ENCODE results near the gene PDE3A.

The PDE3A gene

DNA sequence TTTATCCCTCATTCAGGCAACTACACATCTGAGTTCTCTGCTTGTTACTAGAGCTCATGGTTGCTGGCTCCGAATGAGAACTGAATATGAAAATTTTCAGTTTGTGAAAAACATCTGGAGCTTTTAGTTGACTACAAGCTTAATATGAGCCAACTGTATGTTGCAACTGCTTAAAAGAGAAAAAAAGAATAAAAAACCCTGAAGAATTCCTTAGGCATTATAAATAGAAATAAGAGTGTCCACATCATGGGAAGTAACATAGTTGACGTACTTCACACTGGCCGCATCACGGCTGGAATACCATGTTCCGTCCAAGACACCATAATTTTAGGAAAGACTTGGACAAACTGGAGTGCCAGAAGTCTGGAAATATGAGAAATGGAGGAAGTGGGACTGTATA, 57.9 kb downstream of the PDE3A start:
- no peak for DNase-seq

DNA sequence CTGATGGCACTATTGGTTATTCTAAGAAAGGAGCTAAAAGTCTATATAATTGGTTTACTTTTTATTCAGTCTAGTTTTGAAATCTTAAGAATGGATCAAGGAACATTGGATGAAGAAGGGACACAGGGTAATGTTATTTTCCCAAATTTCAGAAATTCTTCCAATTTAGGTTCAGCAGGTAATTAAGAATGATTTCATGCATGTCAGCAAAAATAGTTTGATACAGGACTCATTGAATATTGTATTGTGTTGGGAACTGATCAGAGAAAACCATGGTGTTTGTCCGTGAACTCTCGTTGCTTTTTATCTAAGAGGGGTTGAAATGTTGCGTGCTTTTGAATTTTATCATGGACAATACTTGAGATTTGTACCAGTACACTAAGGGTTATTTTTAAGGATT, 58.6 kb downstream of the PDE3A start:
- no peak for DNase-seq

GRCh38 chr12:20429852-20430251, 61.5 kb downstream of the PDE3A start:
- no peak for DNase-seq

DNA sequence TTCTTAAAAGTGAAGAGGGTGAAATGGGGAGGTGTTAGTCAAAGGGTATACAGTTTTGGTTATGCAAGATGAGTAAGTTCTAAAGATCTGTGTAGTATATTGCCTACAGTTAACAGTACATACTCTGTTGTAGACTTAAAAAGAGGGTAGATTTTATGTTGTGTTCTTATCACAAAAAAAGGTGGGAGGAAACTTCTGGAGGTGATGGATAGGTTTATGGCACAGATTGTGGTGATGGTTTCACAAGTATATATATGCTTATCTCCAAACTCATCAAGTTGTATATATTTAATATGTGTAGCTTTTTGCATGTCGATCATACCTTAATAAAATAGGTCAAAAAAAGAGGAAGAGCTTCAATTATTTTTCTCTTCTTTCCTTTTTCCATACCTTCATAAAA, 64.0 kb downstream of the PDE3A start:
- DNase-seq, result no peak

DNA sequence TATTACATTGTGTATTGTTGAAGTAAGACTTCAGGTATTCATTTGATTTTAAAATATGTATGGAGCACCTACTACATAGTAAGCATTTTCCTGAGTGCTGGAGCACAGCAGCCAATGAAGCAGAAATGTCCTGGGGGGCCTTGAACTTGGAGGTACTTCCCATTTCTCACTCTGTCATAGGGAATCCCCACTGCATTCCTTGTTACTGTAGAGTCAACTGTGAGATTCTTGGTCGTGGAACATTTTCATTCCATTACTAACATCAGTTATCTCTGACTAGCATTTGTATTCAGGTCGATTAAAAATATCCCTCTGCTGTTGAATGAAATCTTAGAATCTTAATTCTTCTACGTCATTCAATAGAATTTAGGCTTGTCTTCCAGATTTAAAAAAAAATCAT, 66.7 kb downstream of the PDE3A start:
- no peak for DNase-seq

DNA sequence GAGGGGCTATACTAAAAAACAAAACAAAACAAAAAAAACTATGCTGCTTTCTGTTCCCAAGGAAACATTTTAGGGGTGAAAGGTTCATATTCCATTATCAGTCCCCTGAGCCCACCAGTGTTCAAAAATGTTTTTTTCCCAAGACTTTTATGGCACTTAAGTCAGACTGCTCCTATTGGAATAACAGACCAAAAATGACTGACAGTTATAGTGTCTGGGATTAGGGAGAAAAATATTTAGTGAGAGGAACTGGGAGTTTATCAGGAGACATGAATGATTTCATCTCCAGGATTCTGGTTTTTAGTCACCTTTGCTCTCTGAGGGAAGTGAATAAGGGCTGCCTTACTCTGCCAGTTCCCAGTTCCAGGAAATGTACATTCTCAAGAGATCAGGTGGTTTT, 68.0 kb downstream of the PDE3A start:
- no peak for DNase-seq

DNA sequence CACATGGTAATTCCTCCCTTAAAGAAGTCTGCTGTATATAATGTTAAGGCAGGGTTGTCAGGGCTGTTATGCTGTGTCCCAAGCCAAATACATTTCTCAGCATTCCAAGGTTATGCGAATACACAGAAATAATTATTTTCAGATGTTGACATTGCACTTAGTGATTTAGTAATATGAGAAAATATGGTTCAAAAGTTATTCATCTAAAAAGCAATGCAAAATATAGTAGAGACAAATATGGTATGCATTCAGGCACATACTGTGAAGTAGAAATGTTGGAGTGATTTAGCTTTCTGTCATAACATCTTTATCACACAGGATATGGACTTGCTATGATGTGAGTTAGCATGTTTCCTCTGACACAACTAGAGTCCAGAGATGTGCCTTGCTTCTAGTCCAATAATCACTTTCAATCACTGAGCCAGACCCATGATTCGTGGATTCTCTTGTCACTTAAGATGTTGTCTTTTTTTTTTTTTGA, 70.0 kb downstream of the PDE3A start:
- DNase-seq, result no peak

DNA sequence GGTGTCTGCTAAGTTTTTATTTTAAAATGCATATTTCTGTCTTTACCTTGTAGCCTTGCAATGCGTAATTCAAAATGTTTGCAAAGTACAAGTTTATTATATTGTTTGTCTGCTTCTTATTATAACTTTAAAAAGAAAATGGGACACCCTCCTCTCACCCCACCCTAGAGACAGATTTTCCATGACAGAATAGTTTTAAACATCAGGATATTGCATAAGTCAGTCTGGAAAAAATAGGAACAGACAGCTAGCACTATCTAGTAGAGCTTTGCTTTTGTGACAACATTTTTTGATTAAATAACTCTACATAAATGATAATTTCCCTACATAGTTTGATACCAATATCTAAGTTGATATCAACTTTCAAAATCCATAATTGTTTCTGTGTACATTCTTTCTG, 71.3 kb downstream of the PDE3A start:
- DNase-seq, result no peak

- DNase-seq, result no peak
These were observed 72.1 kb downstream of the PDE3A start for GRCh38 chr12:20440408-20440807.

GRCh38 chr12:20442322-20442721, 74.0 kb downstream of the PDE3A start:
- DNase-seq, result no peak

DNA sequence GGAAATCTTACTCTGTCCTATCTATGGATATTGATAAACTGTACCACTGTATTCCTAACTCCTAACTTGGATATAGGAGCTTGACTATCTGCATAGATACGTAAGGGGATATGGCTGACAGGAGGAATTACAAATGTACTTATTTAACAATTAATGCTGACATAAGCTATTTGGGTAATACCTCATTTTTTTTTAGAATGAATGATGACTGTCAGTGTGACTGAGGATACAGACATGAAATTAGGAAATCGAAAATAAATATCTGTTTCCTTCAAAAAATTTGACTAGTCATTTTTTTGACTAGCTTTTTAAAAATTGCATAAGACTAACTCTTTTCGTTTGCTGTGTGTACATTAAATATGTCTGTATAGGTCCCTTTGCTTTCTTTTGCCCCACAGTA, 74.9 kb downstream of the PDE3A start:
- DNase-seq, result no peak

GRCh38 chr12:20443792-20444191, 75.5 kb downstream of the PDE3A start:
- DNase-seq, result no peak

DNA sequence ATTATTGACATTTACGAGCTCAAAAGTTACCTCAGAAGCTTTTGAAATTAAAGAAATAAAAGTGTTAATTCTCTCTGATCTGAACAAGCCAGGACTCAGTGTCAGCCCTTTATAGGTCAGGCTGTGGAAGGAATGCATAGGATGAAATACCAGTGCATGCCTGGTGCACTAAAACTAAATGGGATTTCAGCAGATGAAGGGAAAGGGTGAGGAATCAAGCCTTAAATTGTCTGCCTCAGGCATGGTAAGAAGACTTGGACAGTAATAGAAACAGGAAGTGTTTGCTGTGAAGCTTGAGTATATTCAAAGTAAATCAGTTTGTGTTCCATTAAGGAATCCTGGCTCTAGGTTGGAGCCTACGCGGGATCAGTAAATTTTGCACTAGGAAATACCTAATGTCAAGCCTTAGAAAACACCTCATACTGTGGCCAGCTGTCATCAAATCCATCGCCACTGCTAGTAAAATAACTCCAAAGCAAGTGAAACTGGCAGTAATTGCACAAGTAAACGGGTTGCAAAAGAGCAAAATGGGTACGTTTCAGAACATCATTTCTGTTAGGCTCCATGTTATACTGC, 76.3 kb downstream of the PDE3A start:
- DNase-seq, result no peak

GRCh38 chr12:20445687-20446086, 77.3 kb downstream of the PDE3A start:
- no peak for DNase-seq

DNA sequence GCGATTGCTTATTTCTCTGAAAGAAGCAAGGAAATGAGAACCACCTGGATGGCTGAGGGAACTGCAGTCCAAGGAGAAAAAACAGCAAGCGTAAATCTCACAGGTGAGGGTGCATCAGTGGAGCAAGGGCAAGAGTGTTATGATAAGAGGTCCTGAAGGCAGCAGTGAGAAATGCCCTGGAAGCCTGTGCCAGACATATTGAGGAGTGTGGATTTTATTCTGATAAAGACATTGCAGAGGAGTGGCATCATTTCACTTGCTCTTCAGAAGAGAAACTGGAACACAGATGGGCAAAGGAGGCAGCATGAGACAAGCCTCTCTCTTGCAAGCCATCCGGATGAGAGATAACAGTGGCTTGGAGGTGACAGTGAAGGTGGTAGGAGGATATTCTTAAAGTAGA, 78.5 kb downstream of the PDE3A start:
- DNase-seq, result no peak

GRCh38 chr12:20448781-20449180, 80.4 kb downstream of the PDE3A start:
- no peak for DNase-seq

DNA sequence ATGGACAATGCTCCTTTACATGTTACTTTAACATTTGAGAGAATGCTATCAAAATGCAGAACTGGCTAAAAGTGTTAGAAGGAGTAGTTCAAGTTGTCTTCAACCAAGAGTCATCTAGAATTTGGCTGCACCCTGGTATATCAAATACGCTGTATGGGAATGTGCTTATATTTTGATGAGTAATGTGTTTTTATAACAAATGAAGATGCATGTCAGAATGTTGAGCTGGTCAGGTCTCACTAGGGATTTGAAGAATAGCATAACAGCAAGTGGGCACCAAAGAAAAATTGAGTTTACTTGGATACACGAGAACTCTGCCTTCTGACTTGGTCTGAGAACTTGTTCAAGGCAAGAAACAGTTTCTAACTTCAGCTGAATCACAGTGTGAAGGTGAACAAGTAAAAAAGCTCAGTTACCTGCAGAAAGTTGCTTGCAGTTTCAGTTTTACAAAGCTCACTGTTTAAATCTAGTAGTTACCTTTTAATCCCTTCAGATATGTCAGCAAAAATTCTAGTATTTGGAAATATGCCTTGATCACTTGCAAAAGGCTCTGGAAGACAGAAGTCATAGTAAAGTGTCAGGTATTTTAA, 82.3 kb downstream of the PDE3A start:
- DNase-seq, result no peak

- no peak for DNase-seq
These were observed 83.4 kb downstream of the PDE3A start for GRCh38 chr12:20451761-20452160.

DNA sequence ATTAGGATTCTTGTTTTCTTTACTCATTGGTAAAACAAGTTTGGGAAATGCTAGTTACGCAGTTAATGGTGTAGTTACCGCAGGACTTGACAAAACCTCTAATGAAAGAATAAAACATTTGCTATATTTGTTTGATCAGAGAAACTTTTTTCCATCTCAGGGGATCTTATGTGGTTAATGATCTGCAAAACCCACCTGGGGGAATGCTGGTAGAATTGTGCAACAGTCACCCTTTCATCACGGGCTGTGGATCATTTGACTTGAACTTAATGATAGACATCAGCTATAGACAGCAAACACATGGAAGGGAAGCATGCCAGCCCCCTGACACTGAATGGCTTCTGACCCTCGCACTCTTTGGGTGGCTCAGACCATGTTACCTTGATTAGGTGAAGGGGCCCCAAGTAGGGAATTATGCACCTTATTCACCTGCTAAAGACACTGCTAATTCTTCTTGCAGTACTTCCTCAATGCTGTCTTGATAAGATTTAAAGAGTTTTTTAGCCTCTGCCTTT, 84.2 kb downstream of the PDE3A start:
- no peak for DNase-seq

GRCh38 chr12:20453756-20454310, 85.5 kb downstream of the PDE3A start:
- DNase-seq, result no peak

GRCh38 chr12:20455001-20455706, 86.8 kb downstream of the PDE3A start:
- no peak for DNase-seq

DNA sequence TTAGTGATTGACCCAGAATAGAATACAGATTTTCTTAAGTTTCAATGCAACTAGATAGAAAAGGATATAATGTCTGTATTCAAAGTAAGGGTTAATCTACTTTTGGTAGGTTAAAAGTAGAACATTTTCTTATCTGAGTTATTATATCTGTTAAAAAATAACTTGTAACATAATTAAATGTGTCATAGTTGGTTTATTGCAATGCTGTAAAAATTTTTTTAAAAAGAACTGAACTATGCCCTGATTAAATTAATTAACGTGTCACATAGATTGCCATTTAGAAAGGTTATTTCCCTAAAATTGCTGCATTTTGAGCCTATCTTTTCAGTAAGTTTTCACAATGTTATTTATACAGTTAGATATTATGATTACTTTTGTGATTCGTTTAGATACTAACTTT, 89.2 kb downstream of the PDE3A start:
- no peak for DNase-seq

DNA sequence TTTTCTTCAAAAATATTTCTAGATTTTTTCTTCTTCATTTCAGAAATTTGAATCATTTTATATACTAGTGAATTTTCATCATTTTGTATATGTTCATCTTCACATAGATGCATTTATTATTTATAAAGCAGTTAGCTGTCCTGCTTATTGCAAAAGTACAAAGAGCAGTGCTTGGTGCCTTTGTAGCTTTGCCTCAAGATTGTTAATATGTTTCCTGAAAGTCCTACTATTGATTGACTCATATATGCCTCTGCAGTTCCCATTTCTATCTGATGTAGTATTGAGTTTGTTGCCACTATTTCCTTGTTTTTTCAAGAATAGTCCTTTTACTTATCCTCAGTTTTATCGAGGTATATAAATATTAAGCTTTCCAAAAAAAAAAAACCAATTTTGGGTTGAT, 89.7 kb downstream of the PDE3A start:
- DNase-seq, result no peak

- DNase-seq, result no peak
These were observed 91.6 kb downstream of the PDE3A start for GRCh38 chr12:20459920-20460319.
